ENCODE results near the gene AVEN. TPM values are rescaled to one million over a fixed set of nuclear protein-coding genes. Genes with fewer than 3 reads are reported as not detected.
"Not testable (repeated sequence)": the region's sequence is repeated elsewhere in the genome, so short reads cannot be mapped to it uniquely, and the experiment has no call there.

Gene AVEN
- total and polyA plus RNA-seq, 2 experiments from 2014 or later, result 18.2 to 27.0 TPM

GRCh38 chr15:33826201-33826600 is 212.8 kb downstream of the AVEN start:
- H3K79me2 ChIP-seq (ENCODE audit: insufficient read depth), result no peaks in the 10 kb centered on the region
- H3K27ac ChIP-seq, result no peak overlapping the region
- DNase-seq, result no peak
- H2AFZ ChIP-seq, result no peak overlapping the region
- H3F3A ChIP-seq (ENCODE audit: insufficient read depth), result no peaks in the 10 kb centered on the region
- peaks cover 28% of the 10 kb centered on the region for H3K27me3 ChIP-seq (replicated peaks; ENCODE audit: insufficient read depth)
- in situ Hi-C loops (cut with MboI), result no loop called here
- no peaks in the 10 kb centered on the region for H4K20me1 ChIP-seq (ENCODE audit: insufficient read depth)
- H3K9ac ChIP-seq, result no peak overlapping the region
- no peak overlapping the region for H3K4me3 ChIP-seq
- H3K4me2 ChIP-seq (ENCODE audit: unreplicated experiment), result no peak overlapping the region
- H3K9me3 ChIP-seq (ENCODE audit: low read depth), result no peaks in the 10 kb centered on the region
- no peak for TF ChIP-seq EZH2 (IDR thresholded peaks at IDR 0.05; ENCODE audit: insufficient read depth, poor library complexity, severe bottlenecking)
- TF ChIP-seq EZH2phosphoT487 (IDR thresholded peaks at IDR 0.05; ENCODE audit: insufficient read depth, low read depth), result no peak
- H3K9me2 ChIP-seq (ENCODE audit: insufficient read depth), result no peaks in the 10 kb centered on the region
- no peaks in the 10 kb centered on the region for H3K36me3 ChIP-seq (ENCODE audit: low read depth)
- WGBS, 2 experiments (ENCODE audit: low coverage in 1 of 2, low lambda C conversion rate in 2 of 2, missing lambda C conversion rate in 2 of 2), result 29% methylated on average over 4 of the region's 4 CpGs
- H3K4me1 ChIP-seq (ENCODE audit: insufficient read depth), result no peaks in the 10 kb centered on the region

GRCh38 chr15:33825453-33825852 is 213.6 kb downstream of the AVEN start:
- H3K27ac ChIP-seq, result no peak overlapping the region
- H3K4me3 ChIP-seq, result no peak overlapping the region
- H3K36me3 ChIP-seq (ENCODE audit: low read depth), result no peaks in the 10 kb centered on the region
- no peak overlapping the region for H3K4me2 ChIP-seq (ENCODE audit: unreplicated experiment)
- H4K20me1 ChIP-seq (ENCODE audit: insufficient read depth), result no peaks in the 10 kb centered on the region
- peaks cover 26% of the 10 kb centered on the region for H3K27me3 ChIP-seq (replicated peaks; ENCODE audit: insufficient read depth)
- WGBS, 2 experiments (ENCODE audit: low coverage in 1 of 2, low lambda C conversion rate in 2 of 2, missing lambda C conversion rate in 2 of 2), result 73 to 83% methylated on average over 8 of the region's 8 CpGs
- no peak overlapping the region for H2AFZ ChIP-seq
- no peak overlapping the region for H3K9ac ChIP-seq
- H3K9me2 ChIP-seq (ENCODE audit: insufficient read depth), result no peaks in the 10 kb centered on the region
- no peaks in the 10 kb centered on the region for H3K79me2 ChIP-seq (ENCODE audit: insufficient read depth)
- TF ChIP-seq EZH2 (IDR thresholded peaks at IDR 0.05; ENCODE audit: insufficient read depth, poor library complexity, severe bottlenecking), result no peak
- TF ChIP-seq EZH2phosphoT487 (IDR thresholded peaks at IDR 0.05; ENCODE audit: insufficient read depth, low read depth), result no peak
- H3K9me3 ChIP-seq (ENCODE audit: low read depth), result no peaks in the 10 kb centered on the region
- no peak for DNase-seq
- H3K4me1 ChIP-seq (ENCODE audit: insufficient read depth), result no peaks in the 10 kb centered on the region
- in situ Hi-C loops (cut with MboI), result no loop called here
- H3F3A ChIP-seq (ENCODE audit: insufficient read depth), result no peaks in the 10 kb centered on the region

- no peak for DNase-seq
- H4K20me1 ChIP-seq (ENCODE audit: insufficient read depth), result no peaks in the 10 kb centered on the region
- in situ Hi-C loops (cut with MboI), result no loop called here
Observed at GRCh38 chr15:33823119-33823518, 215.9 kb downstream of the AVEN start.

GRCh38 chr15:33822479-33822878 is 216.5 kb downstream of the AVEN start:
- Histone ChIP-seq H3K9me3 (ENCODE audit: low read depth) (no peaks in the 10 kb centered on the region), H2AFZ (no peak overlapping the region), H3K4me2 (ENCODE audit: unreplicated experiment) (no peak overlapping the region), H3K9me2 (ENCODE audit: insufficient read depth) (no peaks in the 10 kb centered on the region), H3K27me3 (replicated peaks; ENCODE audit: insufficient read depth) (peaks cover 29% of the 10 kb centered on the region), H3K79me2 (ENCODE audit: insufficient read depth) (no peaks in the 10 kb centered on the region), H3K27ac (no peak overlapping the region), H3F3A (ENCODE audit: insufficient read depth) (no peaks in the 10 kb centered on the region), H4K20me1 (ENCODE audit: insufficient read depth) (no peaks in the 10 kb centered on the region; the same call in 1 of the 2 replicates), H3K36me3 (ENCODE audit: low read depth) (no peaks in the 10 kb centered on the region), H3K4me3 (no peak overlapping the region), H3K4me1 (ENCODE audit: insufficient read depth) (no peaks in the 10 kb centered on the region), H3K9ac (no peak overlapping the region)
- in situ Hi-C loops (cut with MboI), result no loop called here
- TF ChIP-seq EZH2 (IDR thresholded peaks at IDR 0.05; ENCODE audit: insufficient read depth, poor library complexity, severe bottlenecking) (no peak), EZH2phosphoT487 (IDR thresholded peaks at IDR 0.05; ENCODE audit: insufficient read depth, low read depth) (no peak)
- WGBS, 2 experiments (ENCODE audit: low coverage in 1 of 2, low lambda C conversion rate in 2 of 2, missing lambda C conversion rate in 2 of 2), result 19 to 26% methylated on average over 4 of the region's 4 CpGs
- no peak for DNase-seq

More at GRCh38 chr15:33823119-33823518, 215.9 kb downstream of the AVEN start:
- H3K9me3 ChIP-seq (ENCODE audit: low read depth), result no peaks in the 10 kb centered on the region
- no peaks in the 10 kb centered on the region for H3F3A ChIP-seq (ENCODE audit: insufficient read depth)
- H3K27me3 ChIP-seq (replicated peaks; ENCODE audit: insufficient read depth), result peaks cover 30% of the 10 kb centered on the region
- H3K36me3 ChIP-seq (ENCODE audit: low read depth), result no peaks in the 10 kb centered on the region
- no peak overlapping the region for H3K4me3 ChIP-seq
- no peaks in the 10 kb centered on the region for H3K79me2 ChIP-seq (ENCODE audit: insufficient read depth)
- no peaks in the 10 kb centered on the region for H3K9me2 ChIP-seq (ENCODE audit: insufficient read depth)
- H3K4me2 ChIP-seq (ENCODE audit: unreplicated experiment), result no peak overlapping the region
- H3K27ac ChIP-seq, result no peak overlapping the region
- no peak overlapping the region for H2AFZ ChIP-seq
- TF ChIP-seq EZH2 (IDR thresholded peaks at IDR 0.05; ENCODE audit: insufficient read depth, poor library complexity, severe bottlenecking) (no peak), EZH2phosphoT487 (IDR thresholded peaks at IDR 0.05; ENCODE audit: insufficient read depth, low read depth) (no peak)
- H3K4me1 ChIP-seq (ENCODE audit: insufficient read depth), result no peaks in the 10 kb centered on the region
- no peak overlapping the region for H3K9ac ChIP-seq
- 46 to 49% methylated on average over 3 of the region's 3 CpGs for whole genome bisulfite sequencing, 2 experiments (ENCODE audit: low coverage in 1 of 2, low lambda C conversion rate in 2 of 2, missing lambda C conversion rate in 2 of 2)

- H3K27ac ChIP-seq; H3K36me3 ChIP-seq (ENCODE audit: low read depth); H3K4me2 ChIP-seq (ENCODE audit: unreplicated experiment); H3K9me2 ChIP-seq (ENCODE audit: insufficient read depth); H3K79me2 ChIP-seq (ENCODE audit: insufficient read depth); H3K9me3 ChIP-seq (ENCODE audit: low read depth); H2AFZ ChIP-seq; H3F3A ChIP-seq (ENCODE audit: insufficient read depth); in situ Hi-C loops (cut with MboI); H4K20me1 ChIP-seq (ENCODE audit: insufficient read depth); H3K4me3 ChIP-seq; DNase-seq; H3K9ac ChIP-seq; H3K4me1 ChIP-seq (ENCODE audit: insufficient read depth): not testable (repeated sequence)
- 79 to 84% methylated on average over 6 of the region's 6 CpGs for WGBS, 2 experiments (ENCODE audit: low coverage in 1 of 2, low lambda C conversion rate in 2 of 2, missing lambda C conversion rate in 2 of 2)
- peaks cover 29% of the 10 kb centered on the region for H3K27me3 ChIP-seq (replicated peaks; ENCODE audit: insufficient read depth)
Observed at GRCh38 chr15:33819499-33819898, 219.5 kb downstream of the AVEN start.

Other genes starting within 250 kb of the AVEN start
- 0.43 TPM in 1 of 2 replicates, not detected in the other for gene CHRM5, start 70.7 kb downstream of the AVEN start, total RNA-seq (2014; rRNA removed; shearing (Covaris generic))
- 0.05 TPM in 1 of 2 replicates, not detected in the other for gene CHRM5, start 70.7 kb downstream of the AVEN start, polyA plus RNA-seq (2016; fragmentation: Nextera tagmentation; extraction: Ambion mirVana)
- gene EMC7, start 62.7 kb upstream of the AVEN start, total RNA-seq (2014; rRNA removed; shearing (Covaris generic)), result 29.6 and 52.6 TPM in 2 replicates
- gene EMC7, start 62.7 kb upstream of the AVEN start, polyA plus RNA-seq (2016; fragmentation: Nextera tagmentation; extraction: Ambion mirVana), result 229 and 236 TPM in 2 replicates
- 0.76 and 1.7 TPM in 2 replicates for gene PGBD4, start 62.9 kb upstream of the AVEN start, total RNA-seq (2014; rRNA removed; shearing (Covaris generic))
- 0.75 and 0.99 TPM in 2 replicates for gene PGBD4, start 62.9 kb upstream of the AVEN start, polyA plus RNA-seq (2016; fragmentation: Nextera tagmentation; extraction: Ambion mirVana)
- gene KATNBL1, start 170.9 kb upstream of the AVEN start, total RNA-seq (2014; rRNA removed; shearing (Covaris generic)), result 39.3 and 50.8 TPM in 2 replicates
- gene KATNBL1, start 170.9 kb upstream of the AVEN start, polyA plus RNA-seq (2016; fragmentation: Nextera tagmentation; extraction: Ambion mirVana), result 51.9 and 57.1 TPM in 2 replicates
- 131 and 154 TPM in 2 replicates for gene EMC4, start 185.8 kb upstream of the AVEN start, total RNA-seq (2014; rRNA removed; shearing (Covaris generic))
- 210 and 215 TPM in 2 replicates for gene EMC4, start 185.8 kb upstream of the AVEN start, polyA plus RNA-seq (2016; fragmentation: Nextera tagmentation; extraction: Ambion mirVana)

All from GM23248 (cell line).